Mesenchymal stem cell (in vitro differentiated cells and primary cell): ENCODE results near the gene RMDN3.
A peak's percentile ranks its signal among the peaks of the same experiment; 100 is the strongest.

Experiments
- DNase-seq: peaks from one replicate; pipeline ENCODE4 v3.0.0-alpha.2; 2013
- H2AFZ ChIP-seq: one replicate; pipeline ENCODE4 v1.6.1; 2013; ENCODE audit warnings: low read depth, mild to moderate bottlenecking, control low read depth, inconsistent platforms, low read length, moderate library complexity
- H2AK5ac ChIP-seq: 2 replicates; pipeline ENCODE4 v1.6.1; 2013; ENCODE audit warnings: low read length, moderate library complexity, mild to moderate bottlenecking, inconsistent platforms; ENCODE audit not compliant: severe bottlenecking
- H2BK120ac ChIP-seq: one replicate; pipeline ENCODE4 v1.6.1; 2013; ENCODE audit warnings: low read depth, mild to moderate bottlenecking, inconsistent platforms, low read length, moderate library complexity
- H2BK12ac ChIP-seq, 2 experiments: one replicate each; pipeline ENCODE4 v1.6.1; 2013; ENCODE audit warnings: inconsistent platforms in 2 of 2, low read length in 2 of 2, mild to moderate bottlenecking in 2 of 2, moderate library complexity in 2 of 2, control low read depth in 1 of 2
- H2BK15ac ChIP-seq: one replicate; pipeline ENCODE4 v1.6.1; 2013; ENCODE audit warnings: mild to moderate bottlenecking, low read depth, inconsistent platforms; ENCODE audit not compliant: poor library complexity, severe bottlenecking
- H2BK5ac ChIP-seq: 2 replicates; pipeline ENCODE4 v1.6.1; 2013; ENCODE audit warnings: low read depth, mild to moderate bottlenecking, low read length, control low read depth, inconsistent platforms; ENCODE audit not compliant: poor library complexity, severe bottlenecking
- H3K14ac ChIP-seq, 2 experiments: one replicate each; pipeline ENCODE4 v1.6.1; 2013; ENCODE audit warnings: inconsistent platforms in 2 of 2, low read length in 2 of 2, control low read depth in 1 of 2, mild to moderate bottlenecking in 1 of 2, moderate library complexity in 1 of 2
- H3K18ac ChIP-seq, 2 experiments: one replicate each; pipeline ENCODE4 v1.6.1; 2013; ENCODE audit warnings: inconsistent platforms in 2 of 2, low read length in 2 of 2, control low read depth in 1 of 2, low read depth in 1 of 2, mild to moderate bottlenecking in 1 of 2
- H3K23ac ChIP-seq, 2 experiments: one replicate each; pipeline ENCODE4 v1.6.1; 2013; ENCODE audit warnings: inconsistent platforms in 2 of 2, low read length in 2 of 2, mild to moderate bottlenecking in 2 of 2, moderate library complexity in 2 of 2, control low read depth in 1 of 2
- H3K27ac ChIP-seq: 2 replicates; pipeline ENCODE4 v1.5.1; 2013; ENCODE audit warnings: mild to moderate bottlenecking, moderate library complexity, low read length, control low read depth, inconsistent platforms; ENCODE audit not compliant: poor library complexity, severe bottlenecking
- H3K27me3 ChIP-seq, 2 experiments: 2 replicates each; pipeline versions ENCODE4 v1.6.1 to v1.7.0; 2013; ENCODE audit warnings: low read length in 2 of 2, mild to moderate bottlenecking in 2 of 2, moderate library complexity in 2 of 2, control low read depth in 1 of 2, inconsistent platforms in 1 of 2; ENCODE audit not compliant: control insufficient read depth in 1 of 2, insufficient read depth in 1 of 2
- H3K36me3 ChIP-seq, 2 experiments: 2 replicates each; pipeline versions ENCODE4 v1.6.1 to v1.7.0; 2013; ENCODE audit warnings: low read length in 2 of 2, control low read depth in 1 of 2, inconsistent platforms in 1 of 2, low read depth in 1 of 2, mild to moderate bottlenecking in 1 of 2; ENCODE audit not compliant: insufficient read depth in 2 of 2, control insufficient read depth in 1 of 2
- H3K4ac ChIP-seq, 2 experiments: one replicate each; pipeline ENCODE4 v1.6.1; 2013; ENCODE audit warnings: inconsistent platforms in 2 of 2, low read length in 2 of 2, mild to moderate bottlenecking in 2 of 2, moderate library complexity in 2 of 2, control low read depth in 1 of 2, low read depth in 1 of 2
- H3K4me1 ChIP-seq: 2 replicates; pipeline ENCODE4 v1.6.1; 2013; ENCODE audit warnings: low read depth, low read length, control low read depth; ENCODE audit not compliant: control insufficient read depth, insufficient read depth
- H3K4me2 ChIP-seq: 2 replicates; pipeline ENCODE4 v1.6.1; 2013; ENCODE audit warnings: low read length, mild to moderate bottlenecking, inconsistent platforms; ENCODE audit not compliant: poor library complexity, severe bottlenecking
- H3K4me3 ChIP-seq, 2 experiments: 2 replicates each; pipeline versions ENCODE4 v1.5.1 to v1.7.0; 2013; ENCODE audit warnings: low read length in 2 of 2, mild to moderate bottlenecking in 2 of 2, control low read depth in 1 of 2, low read depth in 1 of 2; ENCODE audit not compliant: insufficient read depth in 1 of 2
- H3K79me1 ChIP-seq: replicated peaks from 2 replicates; pipeline ENCODE4 v1.6.1; 2013; ENCODE audit warnings: mild to moderate bottlenecking, control low read depth, low read length, inconsistent platforms; ENCODE audit not compliant: poor library complexity, severe bottlenecking
- H3K9ac ChIP-seq: 2 replicates; pipeline ENCODE4 v1.7.0; 2013; ENCODE audit warnings: mild to moderate bottlenecking, low read length, moderate library complexity
- H3K9me3 ChIP-seq: 2 replicates; pipeline ENCODE4 v1.7.0; 2013; ENCODE audit warnings: mild to moderate bottlenecking, low read length; ENCODE audit not compliant: control insufficient read depth
- H4K8ac ChIP-seq: one replicate; pipeline ENCODE4 v1.6.1; 2013; ENCODE audit warnings: inconsistent platforms, mild to moderate bottlenecking, low read length, moderate library complexity
- H4K91ac ChIP-seq: one replicate; pipeline ENCODE4 v1.6.1; 2013; ENCODE audit warnings: mild to moderate bottlenecking, low read length, inconsistent platforms
- WGBS: methylation state at CpG from one replicate; pipeline ENCODE4 v1.1.7; 2013; ENCODE audit warnings: mixed read lengths; 5-methylcytosine and 5-hydroxymethylcytosine counted together

The RMDN3 gene

GRCh38 chr15:40782609-40783227 lies 27.7 kb upstream of the RMDN3 start:
- WGBS: 60% methylated on average over 7 of the region's 8 CpGs

GRCh38 chr15:40776537-40777141 lies 21.6 kb upstream of the RMDN3 start:
- Histone ChIP-seq H3K9me3 (no peaks in the 10 kb centered on the region), H2BK12ac (no peak overlapping the region), H3K23ac (no peak overlapping the region), H2AFZ (no peak overlapping the region), H2BK120ac (no peak overlapping the region), H4K8ac (no peak overlapping the region), H2BK15ac (no peak overlapping the region), H3K4me3 (no peak overlapping the region), H3K27me3 (no peaks in the 10 kb centered on the region), H3K27ac (no peak overlapping the region), H3K36me3 (peaks cover 69 to 74% of the 10 kb centered on the region in 2 experiments), H3K4ac (no peak overlapping the region), H4K91ac (no peak overlapping the region), H3K79me1 (peaks cover 14% of the 10 kb centered on the region), H3K9ac (peak overlapping the region; percentile 28), H3K18ac (no peak overlapping the region), H3K4me1 (peaks cover 13% of the 10 kb centered on the region), H2AK5ac (no peak overlapping the region), H2BK5ac (no peak overlapping the region), H3K14ac (no peak overlapping the region), H3K4me2 (no peak overlapping the region)
- WGBS: 95% methylated on average over 9 of the region's 11 CpGs
- no peak for DNase-seq

More at GRCh38 chr15:40782609-40783227, 27.7 kb upstream of the RMDN3 start:
- Histone ChIP-seq H3K4me2 (no peak overlapping the region), H3K14ac (no peak overlapping the region), H2BK120ac (no peak overlapping the region), H3K4me3 (no peak overlapping the region), H3K36me3 (peaks cover 19 to 20% of the 10 kb centered on the region in 2 experiments), H4K8ac (no peak overlapping the region), H2AFZ (no peak overlapping the region), H2BK12ac (no peak overlapping the region), H2BK5ac (no peak overlapping the region), H3K4ac (no peak overlapping the region), H4K91ac (no peak overlapping the region), H3K9me3 (no peaks in the 10 kb centered on the region), H3K18ac (no peak overlapping the region), H3K27ac (no peak overlapping the region), H2BK15ac (no peak overlapping the region), H3K4me1 (peaks cover 2% of the 10 kb centered on the region), H2AK5ac (no peak overlapping the region), H3K27me3 (no peaks in the 10 kb centered on the region), H3K23ac (no peak overlapping the region), H3K79me1 (peaks cover 26% of the 10 kb centered on the region), H3K9ac (no peak overlapping the region)
- DNase-seq: peak; percentile 34

- no peak overlapping the region for H4K8ac ChIP-seq
- no peak overlapping the region for H2BK15ac ChIP-seq
- 99% methylated on average over 14 of the region's 14 CpGs for WGBS
- H3K27ac ChIP-seq: no peak overlapping the region
- H2AK5ac ChIP-seq: no peak overlapping the region
- H3K27me3 ChIP-seq: no peaks in the 10 kb centered on the region
- no peak overlapping the region for H3K23ac ChIP-seq
- no peak overlapping the region for H3K9ac ChIP-seq
- peaks cover 13% of the 10 kb centered on the region for H3K79me1 ChIP-seq
- no peak overlapping the region for H2AFZ ChIP-seq
- no peak overlapping the region for H4K91ac ChIP-seq
- H2BK5ac ChIP-seq: no peak overlapping the region
- H2BK120ac ChIP-seq: no peak overlapping the region
- H3K4me1 ChIP-seq: peaks cover 20% of the 10 kb centered on the region
- H3K4me2 ChIP-seq: no peak overlapping the region
- no peak overlapping the region for H3K4me3 ChIP-seq
- H3K18ac ChIP-seq: no peak overlapping the region
- H3K14ac ChIP-seq: no peak overlapping the region
- H3K9me3 ChIP-seq: no peaks in the 10 kb centered on the region
- no peak overlapping the region for H2BK12ac ChIP-seq
- DNase-seq: no peak
- H3K4ac ChIP-seq: no peak overlapping the region
- H3K36me3 ChIP-seq: peaks cover 69 to 79% of the 10 kb centered on the region in 2 experiments
These were observed 20.9 kb upstream of the RMDN3 start for GRCh38 chr15:40775740-40776536.

GRCh38 chr15:40775007-40775406 lies 20.0 kb upstream of the RMDN3 start:
- peaks cover 70 to 78% of the 10 kb centered on the region in 2 experiments for H3K36me3 ChIP-seq
- no peaks in the 10 kb centered on the region for H3K27me3 ChIP-seq
- no peak for DNase-seq
- H3K79me1 ChIP-seq: peaks cover 10% of the 10 kb centered on the region
- H3K9ac ChIP-seq: no peak overlapping the region
- no peak overlapping the region for H2AFZ ChIP-seq
- H3K4me1 ChIP-seq: peaks cover 29% of the 10 kb centered on the region
- H3K14ac ChIP-seq: no peak overlapping the region
- no peak overlapping the region for H3K27ac ChIP-seq
- H2BK15ac ChIP-seq: no peak overlapping the region
- H3K4me2 ChIP-seq: no peak overlapping the region
- no peak overlapping the region for H4K8ac ChIP-seq
- H2BK12ac ChIP-seq: no peak overlapping the region
- H4K91ac ChIP-seq: no peak overlapping the region
- H2BK5ac ChIP-seq: no peak overlapping the region
- WGBS: 95% methylated on average over 10 of the region's 10 CpGs
- no peak overlapping the region for H2AK5ac ChIP-seq
- no peak overlapping the region for H3K4ac ChIP-seq
- H3K9me3 ChIP-seq: no peaks in the 10 kb centered on the region
- H2BK120ac ChIP-seq: no peak overlapping the region
- H3K4me3 ChIP-seq: no peak overlapping the region
- no peak overlapping the region for H3K18ac ChIP-seq
- H3K23ac ChIP-seq: no peak overlapping the region
